D721Med (cell line): ENCODE results near the gene ZNF135.

Experiments
- DNase-seq: peaks from one replicate; pipeline ENCODE4 v3.0.0; 2011; ENCODE audit warnings: low spot score; ENCODE audit not compliant: insufficient read length
- FAIRE-seq: peaks from 2 replicates; lab custom pipeline; 2011; peaks lifted over from hg19 to GRCh38; lab: Jason Lieb, UNC
- CTCF ChIP-seq: IDR thresholded peaks from 2 replicates; pipeline ENCODE4 v1.5.1; 2012; ENCODE audit warnings: mild to moderate bottlenecking, control low read depth; ENCODE audit not compliant: insufficient read depth; ENCODE audit errors: missing control alignments

Gene ZNF135

GRCh38 chr19:58037927-58038687 lies 21.0 kb upstream of the ZNF135 start:
- TF ChIP-seq CTCF = no peak
- DNase-seq (no peak), FAIRE-seq (no peak)

GRCh38 chr19:58038688-58039204 lies 20.3 kb upstream of the ZNF135 start:
- no peak for TF ChIP-seq CTCF
- DNase-seq (no peak), FAIRE-seq (no peak)

GRCh38 chr19:58040751-58041525 lies 18.1 kb upstream of the ZNF135 start:
- TF ChIP-seq CTCF = no peak
- FAIRE-seq = no peak
- DNase-seq = no peak

- no peak for TF ChIP-seq CTCF
- FAIRE-seq (no peak), DNase-seq (no peak)
Measured at GRCh38 chr19:58042495-58043340, 16.4 kb upstream of the ZNF135 start.

- TF ChIP-seq CTCF = no peak
- FAIRE-seq (no peak), DNase-seq (no peak)
Measured at GRCh38 chr19:58044391-58044790, 14.7 kb upstream of the ZNF135 start.

- FAIRE-seq = no peak
Measured at GRCh38 chr19:58044886-58045285, 14.2 kb upstream of the ZNF135 start.

More at GRCh38 chr19:58044886-58045285, 14.2 kb upstream of the ZNF135 start:
- no peak for DNase-seq
- no peak for TF ChIP-seq CTCF
